ENCODE results near the gene FGF8. TPM values are rescaled to one million over a fixed set of nuclear protein-coding genes. Genes with fewer than 3 reads are reported as not detected.
A peak's percentile ranks its signal among the peaks of the same experiment; 100 is the strongest.

Gene FGF8
- total and polyA plus RNA-seq, 2 of the 13 experiments (the other 11 are each of a cell fraction or from before 2014, with no cell fraction given) = not detected

DNA sequence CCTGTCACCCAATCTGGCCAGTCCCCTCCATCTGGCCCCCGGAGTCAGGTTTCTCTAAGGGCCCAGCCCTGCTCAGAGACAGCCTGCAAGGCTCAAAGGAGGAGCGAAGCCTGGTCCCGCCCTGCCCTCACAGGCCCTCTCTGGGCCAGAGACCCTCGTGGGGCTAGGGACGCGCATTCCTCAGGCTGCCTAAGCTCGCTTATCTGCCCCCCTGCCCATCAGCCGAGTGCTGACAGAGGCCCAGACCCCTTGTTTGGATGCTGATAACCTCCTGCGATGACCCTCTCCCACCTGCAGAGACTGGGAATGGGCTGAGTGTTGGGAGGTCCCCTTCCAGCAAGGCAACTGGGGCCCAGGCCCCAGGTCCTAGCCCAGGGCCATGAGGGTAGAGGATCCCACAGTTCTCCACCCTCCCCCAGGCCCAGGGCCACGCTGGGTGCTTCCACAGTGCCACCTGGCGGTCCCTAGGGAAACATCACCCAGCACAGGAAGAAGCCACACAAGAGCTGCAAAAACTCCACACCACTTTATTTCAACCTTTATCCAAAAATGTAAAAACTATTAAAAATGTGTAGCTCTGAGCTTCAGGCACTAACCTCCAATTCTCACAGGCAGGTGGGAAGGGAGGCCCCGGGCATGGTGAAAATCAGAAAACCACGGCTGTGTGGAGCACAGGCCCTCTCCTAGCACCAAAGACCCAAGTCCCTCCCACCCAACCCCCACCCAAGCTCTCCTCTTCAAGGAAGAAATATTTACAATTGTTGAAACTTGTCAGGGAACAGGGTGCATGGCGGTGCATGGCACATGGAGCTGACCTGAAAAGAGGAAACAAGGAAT lies 5.1 kb upstream of the FGF8 start (continued):
- TF ChIP-seq, protein P1, sequence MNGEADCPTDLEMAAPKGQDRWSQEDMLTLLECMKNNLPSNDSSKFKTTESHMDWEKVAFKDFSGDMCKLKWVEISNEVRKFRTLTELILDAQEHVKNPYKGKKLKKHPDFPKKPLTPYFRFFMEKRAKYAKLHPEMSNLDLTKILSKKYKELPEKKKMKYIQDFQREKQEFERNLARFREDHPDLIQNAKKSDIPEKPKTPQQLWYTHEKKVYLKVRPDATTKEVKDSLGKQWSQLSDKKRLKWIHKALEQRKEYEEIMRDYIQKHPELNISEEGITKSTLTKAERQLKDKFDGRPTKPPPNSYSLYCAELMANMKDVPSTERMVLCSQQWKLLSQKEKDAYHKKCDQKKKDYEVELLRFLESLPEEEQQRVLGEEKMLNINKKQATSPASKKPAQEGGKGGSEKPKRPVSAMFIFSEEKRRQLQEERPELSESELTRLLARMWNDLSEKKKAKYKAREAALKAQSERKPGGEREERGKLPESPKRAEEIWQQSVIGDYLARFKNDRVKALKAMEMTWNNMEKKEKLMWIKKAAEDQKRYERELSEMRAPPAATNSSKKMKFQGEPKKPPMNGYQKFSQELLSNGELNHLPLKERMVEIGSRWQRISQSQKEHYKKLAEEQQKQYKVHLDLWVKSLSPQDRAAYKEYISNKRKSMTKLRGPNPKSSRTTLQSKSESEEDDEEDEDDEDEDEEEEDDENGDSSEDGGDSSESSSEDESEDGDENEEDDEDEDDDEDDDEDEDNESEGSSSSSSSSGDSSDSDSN (CRISPR knock-in tag; IDR thresholded peaks at IDR 0.05) = 0 out of 2 replicates have a peak, but pooled peaks have one; percentile 8
- TF ChIP-seq ZFP82 (CRISPR knock-in tag; IDR thresholded peaks at IDR 0.05; ENCODE audit: borderline replicate concordance) (0 out of 2 replicates have a peak, but pooled peaks have one; percentile 22), RXRA (CRISPR knock-in tag; IDR thresholded peaks at IDR 0.05) (0 out of 2 replicates have a peak, but pooled peaks have one; percentile 11), REPIN1 (CRISPR knock-in tag; IDR thresholded peaks at IDR 0.05; ENCODE audit: borderline replicate concordance, low read depth) (no peak), XRCC5 (optimal IDR thresholded peaks at IDR 0.05; ENCODE audit: low read length) (peak; percentile 71), SALL1 (CRISPR knock-in tag; IDR thresholded peaks at IDR 0.05) (peak; percentile 56), SMC3 (IDR thresholded peaks at IDR 0.05; ENCODE audit: low read length) (peak; percentile 57), MEF2D (CRISPR knock-in tag; IDR thresholded peaks at IDR 0.05) (0 out of 2 replicates have a peak, but pooled peaks have one; percentile 28)
- TF ChIP-seq, protein P2, sequence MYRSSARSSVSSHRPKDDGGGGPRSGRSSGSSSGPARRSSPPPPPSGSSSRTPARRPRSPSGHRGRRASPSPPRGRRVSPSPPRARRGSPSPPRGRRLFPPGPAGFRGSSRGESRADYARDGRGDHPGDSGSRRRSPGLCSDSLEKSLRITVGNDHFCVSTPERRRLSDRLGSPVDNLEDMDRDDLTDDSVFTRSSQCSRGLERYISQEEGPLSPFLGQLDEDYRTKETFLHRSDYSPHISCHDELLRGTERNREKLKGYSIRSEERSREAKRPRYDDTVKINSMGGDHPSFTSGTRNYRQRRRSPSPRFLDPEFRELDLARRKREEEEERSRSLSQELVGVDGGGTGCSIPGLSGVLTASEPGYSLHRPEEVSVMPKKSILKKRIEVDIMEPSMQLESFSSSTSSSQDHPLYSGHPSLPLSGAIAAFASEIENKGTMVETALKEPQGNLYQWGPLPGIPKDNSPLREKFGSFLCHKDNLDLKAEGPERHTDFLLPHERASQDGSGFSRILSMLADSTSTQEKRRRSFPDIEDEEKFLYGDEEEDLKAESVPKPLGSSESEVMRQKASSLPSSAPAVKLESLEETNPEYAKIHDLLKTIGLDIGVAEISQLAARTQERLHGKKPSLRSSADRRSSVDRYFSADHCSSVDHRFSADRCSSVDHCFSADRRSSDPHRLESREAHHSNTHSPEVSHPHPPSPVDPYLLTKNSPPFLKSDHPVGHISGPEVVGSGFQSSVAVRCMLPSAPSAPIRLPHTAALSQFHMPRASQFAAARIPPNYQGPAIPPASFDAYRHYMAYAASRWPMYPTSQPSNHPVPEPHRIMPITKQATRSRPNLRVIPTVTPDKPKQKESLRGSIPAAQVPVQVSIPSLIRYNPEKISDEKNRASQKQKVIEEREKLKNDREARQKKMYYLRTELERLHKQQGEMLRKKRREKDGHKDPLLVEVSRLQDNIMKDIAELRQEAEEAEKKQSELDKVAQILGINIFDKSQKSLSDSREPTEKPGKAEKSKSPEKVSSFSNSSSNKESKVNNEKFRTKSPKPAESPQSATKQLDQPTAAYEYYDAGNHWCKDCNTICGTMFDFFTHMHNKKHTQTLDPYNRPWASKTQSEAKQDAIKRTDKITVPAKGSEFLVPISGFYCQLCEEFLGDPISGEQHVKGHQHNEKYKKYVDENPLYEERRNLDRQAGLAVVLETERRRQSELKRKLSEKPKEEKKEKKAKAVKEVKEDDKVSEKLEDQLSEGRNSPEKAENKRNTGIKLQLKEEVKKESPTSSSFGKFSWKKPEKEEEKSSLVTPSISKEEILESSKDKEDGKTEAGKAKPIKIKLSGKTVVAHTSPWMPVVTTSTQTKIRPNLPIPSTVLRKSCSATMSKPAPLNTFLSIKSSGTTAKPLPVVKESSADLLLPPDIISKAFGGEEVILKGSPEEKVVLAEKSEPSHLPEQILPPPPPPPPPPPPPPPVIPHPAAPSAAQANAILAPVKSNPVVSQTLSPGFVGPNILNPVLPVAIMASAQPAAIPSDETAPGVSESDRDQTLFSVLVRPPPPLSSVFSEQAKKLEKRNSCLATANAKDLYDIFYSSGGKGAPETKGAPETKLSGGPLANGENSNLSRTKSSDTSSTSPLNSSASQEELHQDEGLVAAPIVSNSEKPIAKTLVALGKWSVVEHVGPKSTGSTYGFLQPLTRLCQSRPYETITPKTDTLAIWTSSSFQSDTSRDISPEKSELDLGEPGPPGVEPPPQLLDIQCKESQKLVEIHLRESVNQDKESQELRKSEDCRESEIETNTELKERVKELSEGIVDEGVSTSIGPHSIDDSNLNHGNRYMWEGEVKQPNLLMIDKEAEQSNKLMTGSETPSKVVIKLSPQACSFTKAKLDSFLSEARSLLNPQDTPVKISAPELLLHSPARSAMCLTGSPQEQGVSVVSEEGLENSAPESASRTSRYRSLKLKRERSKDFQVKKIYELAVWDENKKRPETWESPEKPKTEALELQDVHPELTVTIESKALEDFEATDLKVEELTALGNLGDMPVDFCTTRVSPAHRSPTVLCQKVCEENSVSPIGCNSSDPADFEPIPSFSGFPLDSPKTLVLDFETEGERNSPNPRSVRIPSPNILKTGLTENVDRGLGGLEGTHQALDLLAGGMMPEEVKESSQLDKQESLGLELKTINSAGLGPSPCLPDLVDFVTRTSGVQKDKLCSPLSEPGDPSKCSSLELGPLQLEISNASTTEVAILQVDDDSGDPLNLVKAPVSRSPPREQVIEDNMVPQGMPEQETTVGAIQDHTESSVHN (CRISPR knock-in tag; IDR thresholded peaks at IDR 0.05) = 0 out of 2 replicates have a peak, but pooled peaks have one; percentile 38
